ENCODE data around the gene PVALB.

PVALB gene

GRCh38 chr22:36846271-36846670 lies 29.4 kb upstream of the PVALB start:
- no peak for DNase-seq

GRCh38 chr22:36840106-36840505 lies 23.3 kb upstream of the PVALB start:
- no peak for DNase-seq

- no peak for DNase-seq
Observed at GRCh38 chr22:36839356-36840073, 22.7 kb upstream of the PVALB start.

- DNase-seq, result no peak
Observed at GRCh38 chr22:36838119-36839030, 21.5 kb upstream of the PVALB start.

- no peak for DNase-seq
Observed at GRCh38 chr22:36835903-36836302, 19.1 kb upstream of the PVALB start.

GRCh38 chr22:36833073-36833472 lies 16.2 kb upstream of the PVALB start:
- DNase-seq, result no peak

- DNase-seq, result no peak
Observed at GRCh38 chr22:36831717-36832116, 14.9 kb upstream of the PVALB start.

GRCh38 chr22:36831206-36831605 lies 14.4 kb upstream of the PVALB start:
- no peak for DNase-seq

GRCh38 chr22:36830601-36831000 lies 13.8 kb upstream of the PVALB start:
- DNase-seq, result no peak

GRCh38 chr22:36829370-36830002 lies 12.7 kb upstream of the PVALB start:
- peak; percentile 8 for DNase-seq

GRCh38 chr22:36828815-36829214 lies 12.0 kb upstream of the PVALB start:
- no peak for DNase-seq

- no peak for DNase-seq
Observed at GRCh38 chr22:36826262-36826661, 9.4 kb upstream of the PVALB start.

- no peak for DNase-seq
Observed at GRCh38 chr22:36824655-36825054, 7.8 kb upstream of the PVALB start.

GRCh38 chr22:36823186-36823839 lies 6.5 kb upstream of the PVALB start:
- DNase-seq, result no peak

GRCh38 chr22:36822581-36822980 lies 5.7 kb upstream of the PVALB start:
- DNase-seq, result no peak

GRCh38 chr22:36819112-36819511 lies 2.3 kb upstream of the PVALB start:
- no peak for DNase-seq

- no peak for DNase-seq
Observed at GRCh38 chr22:36818010-36818642, 1.3 kb upstream of the PVALB start.

- DNase-seq, result no peak
Observed at GRCh38 chr22:36817525-36817848, 652 bp upstream of the PVALB start.

GRCh38 chr22:36816339-36816635 lies 548 bp downstream of the PVALB start:
- no peak for DNase-seq

GRCh38 chr22:36815558-36816338 lies 1.1 kb downstream of the PVALB start:
- no peak for DNase-seq

- no peak for DNase-seq
Observed at GRCh38 chr22:36814801-36815200, 2.0 kb downstream of the PVALB start.

- no peak for DNase-seq
Observed at GRCh38 chr22:36811094-36811800, 5.6 kb downstream of the PVALB start.
